KMS-11 (cell line): ENCODE data around the gene AGPAT3.

Experiments
- H2AFZ ChIP-seq: fragments of 200-600 bp; sonication (generic); 2 replicates; pipeline ENCODE4 v1.6.1; 2016; ENCODE audit warnings: antibody characterized with exemption, mixed run types, low read depth
- H3K27ac ChIP-seq: fragments of 200-600 bp; sonication (generic); 2 replicates; pipeline ENCODE4 v1.6.1; 2016; ENCODE audit warnings: mild to moderate bottlenecking, mixed run types
- H3K27me3 ChIP-seq: fragments of 200-600 bp; sonication (generic); 2 replicates; pipeline ENCODE4 v1.6.1; 2017; ENCODE audit warnings: mild to moderate bottlenecking, low read depth, mixed run types, moderate library complexity; ENCODE audit not compliant: insufficient read depth
- H3K36me3 ChIP-seq: fragments of 200-600 bp; sonication (generic); 2 replicates; pipeline ENCODE4 v1.6.1; 2017; ENCODE audit warnings: mild to moderate bottlenecking, mixed run types; ENCODE audit not compliant: insufficient read depth
- H3K4me1 ChIP-seq: fragments of 200-600 bp; sonication (generic); 2 replicates; pipeline ENCODE4 v1.6.1; 2016; ENCODE audit warnings: mild to moderate bottlenecking, low read depth, mixed run types; ENCODE audit not compliant: poor library complexity, severe bottlenecking
- H3K4me2 ChIP-seq: fragments of 200-600 bp; sonication (generic); 2 replicates; pipeline ENCODE4 v1.7.0; 2016; ENCODE audit warnings: mild to moderate bottlenecking, mixed run types
- H3K4me3 ChIP-seq: fragments of 200-600 bp; sonication (generic); IDR thresholded peaks from 2 replicates; pipeline ENCODE4 v1.6.1; 2017; ENCODE audit warnings: low read depth, low read length, mixed read lengths; ENCODE audit not compliant: insufficient read depth
- H3K79me2 ChIP-seq: fragments of 200-600 bp; sonication (generic); 2 replicates; pipeline ENCODE4 v1.6.1; 2016; ENCODE audit warnings: low read depth, mixed run types; ENCODE audit not compliant: insufficient read depth
- H3K9ac ChIP-seq: fragments of 200-600 bp; sonication (generic); 2 replicates; pipeline ENCODE4 v1.6.1; 2016; ENCODE audit warnings: mild to moderate bottlenecking, mixed run types
- H4K20me1 ChIP-seq: fragments of 200-600 bp; sonication (generic); 2 replicates; pipeline ENCODE4 v1.6.1; 2016; ENCODE audit warnings: mild to moderate bottlenecking, mixed run types; ENCODE audit not compliant: insufficient read depth
- TF ChIP-seq, protein P1 (sequence below): fragments of 200-600 bp; sonication (generic); conservative IDR thresholded peaks from 2 replicates; pipeline ENCODE4 v1.6.1; 2017; ENCODE audit warnings: low read depth, mild to moderate bottlenecking, antibody characterized with exemption, low read length, moderate library complexity, mixed read lengths

Gene AGPAT3

GRCh38 chr21:44003307-44003966 is 138.4 kb downstream of the AGPAT3 start:
- Histone ChIP-seq H3K27ac (no peak overlapping the region), H3K79me2 (no peaks in the 10 kb centered on the region), H4K20me1 (no peaks in the 10 kb centered on the region), H3K27me3 (no peaks in the 10 kb centered on the region), H3K4me1 (no peaks in the 10 kb centered on the region), H3K36me3 (no peaks in the 10 kb centered on the region), H3K4me2 (no peak overlapping the region), H3K9ac (no peak overlapping the region), H2AFZ (no peak overlapping the region), H3K4me3 (no peak overlapping the region)
- TF ChIP-seq, protein P1, sequence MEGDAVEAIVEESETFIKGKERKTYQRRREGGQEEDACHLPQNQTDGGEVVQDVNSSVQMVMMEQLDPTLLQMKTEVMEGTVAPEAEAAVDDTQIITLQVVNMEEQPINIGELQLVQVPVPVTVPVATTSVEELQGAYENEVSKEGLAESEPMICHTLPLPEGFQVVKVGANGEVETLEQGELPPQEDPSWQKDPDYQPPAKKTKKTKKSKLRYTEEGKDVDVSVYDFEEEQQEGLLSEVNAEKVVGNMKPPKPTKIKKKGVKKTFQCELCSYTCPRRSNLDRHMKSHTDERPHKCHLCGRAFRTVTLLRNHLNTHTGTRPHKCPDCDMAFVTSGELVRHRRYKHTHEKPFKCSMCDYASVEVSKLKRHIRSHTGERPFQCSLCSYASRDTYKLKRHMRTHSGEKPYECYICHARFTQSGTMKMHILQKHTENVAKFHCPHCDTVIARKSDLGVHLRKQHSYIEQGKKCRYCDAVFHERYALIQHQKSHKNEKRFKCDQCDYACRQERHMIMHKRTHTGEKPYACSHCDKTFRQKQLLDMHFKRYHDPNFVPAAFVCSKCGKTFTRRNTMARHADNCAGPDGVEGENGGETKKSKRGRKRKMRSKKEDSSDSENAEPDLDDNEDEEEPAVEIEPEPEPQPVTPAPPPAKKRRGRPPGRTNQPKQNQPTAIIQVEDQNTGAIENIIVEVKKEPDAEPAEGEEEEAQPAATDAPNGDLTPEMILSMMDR = no peak

GRCh38 chr21:44005071-44005470 is 140.0 kb downstream of the AGPAT3 start:
- no peak overlapping the region for H3K4me3 ChIP-seq
- H2AFZ ChIP-seq = no peak overlapping the region
- no peaks in the 10 kb centered on the region for H3K27me3 ChIP-seq
- H3K4me1 ChIP-seq = no peaks in the 10 kb centered on the region
- TF ChIP-seq, protein P1 = no peak
- no peaks in the 10 kb centered on the region for H3K79me2 ChIP-seq
- H4K20me1 ChIP-seq = no peaks in the 10 kb centered on the region
- no peak overlapping the region for H3K9ac ChIP-seq
- H3K4me2 ChIP-seq = no peak overlapping the region
- H3K27ac ChIP-seq = no peak overlapping the region
- H3K36me3 ChIP-seq = no peaks in the 10 kb centered on the region

GRCh38 chr21:44005593-44005992 is 140.6 kb downstream of the AGPAT3 start:
- H3K36me3 ChIP-seq = no peaks in the 10 kb centered on the region
- H3K27ac ChIP-seq = no peak overlapping the region
- no peak overlapping the region for H3K4me3 ChIP-seq
- no peak overlapping the region for H3K9ac ChIP-seq
- no peak overlapping the region for H2AFZ ChIP-seq
- TF ChIP-seq, protein P1 = no peak
- peaks cover 1% of the 10 kb centered on the region; the same call in 1 of the 2 replicates for H3K79me2 ChIP-seq
- no peak overlapping the region for H3K4me2 ChIP-seq
- H3K4me1 ChIP-seq = no peaks in the 10 kb centered on the region
- no peaks in the 10 kb centered on the region for H3K27me3 ChIP-seq
- H4K20me1 ChIP-seq = no peaks in the 10 kb centered on the region

GRCh38 chr21:44006017-44006619 is 141.1 kb downstream of the AGPAT3 start:
- Histone ChIP-seq H3K4me3 (no peak overlapping the region), H3K36me3 (no peaks in the 10 kb centered on the region), H3K4me1 (peaks cover 5% of the 10 kb centered on the region), H3K4me2 (no peak overlapping the region), H3K27ac (no peak overlapping the region), H3K27me3 (no peaks in the 10 kb centered on the region), H3K79me2 (peaks cover 7% of the 10 kb centered on the region; the same call in 1 of the 2 replicates), H2AFZ (no peak overlapping the region), H4K20me1 (no peaks in the 10 kb centered on the region), H3K9ac (no peak overlapping the region)
- TF ChIP-seq, protein P1 = no peak
